ENCODE data around the gene CHRNB2. TPM values are rescaled to one million over a fixed set of nuclear protein-coding genes. Genes with fewer than 3 reads are reported as not detected.

Gene CHRNB2, protein sequence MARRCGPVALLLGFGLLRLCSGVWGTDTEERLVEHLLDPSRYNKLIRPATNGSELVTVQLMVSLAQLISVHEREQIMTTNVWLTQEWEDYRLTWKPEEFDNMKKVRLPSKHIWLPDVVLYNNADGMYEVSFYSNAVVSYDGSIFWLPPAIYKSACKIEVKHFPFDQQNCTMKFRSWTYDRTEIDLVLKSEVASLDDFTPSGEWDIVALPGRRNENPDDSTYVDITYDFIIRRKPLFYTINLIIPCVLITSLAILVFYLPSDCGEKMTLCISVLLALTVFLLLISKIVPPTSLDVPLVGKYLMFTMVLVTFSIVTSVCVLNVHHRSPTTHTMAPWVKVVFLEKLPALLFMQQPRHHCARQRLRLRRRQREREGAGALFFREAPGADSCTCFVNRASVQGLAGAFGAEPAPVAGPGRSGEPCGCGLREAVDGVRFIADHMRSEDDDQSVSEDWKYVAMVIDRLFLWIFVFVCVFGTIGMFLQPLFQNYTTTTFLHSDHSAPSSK
- total RNA-seq (ENCODE audit: low replicate concordance) = 4.2 and 4.6 TPM in 2 replicates
- long read RNA-seq = 0 reads

DNA sequence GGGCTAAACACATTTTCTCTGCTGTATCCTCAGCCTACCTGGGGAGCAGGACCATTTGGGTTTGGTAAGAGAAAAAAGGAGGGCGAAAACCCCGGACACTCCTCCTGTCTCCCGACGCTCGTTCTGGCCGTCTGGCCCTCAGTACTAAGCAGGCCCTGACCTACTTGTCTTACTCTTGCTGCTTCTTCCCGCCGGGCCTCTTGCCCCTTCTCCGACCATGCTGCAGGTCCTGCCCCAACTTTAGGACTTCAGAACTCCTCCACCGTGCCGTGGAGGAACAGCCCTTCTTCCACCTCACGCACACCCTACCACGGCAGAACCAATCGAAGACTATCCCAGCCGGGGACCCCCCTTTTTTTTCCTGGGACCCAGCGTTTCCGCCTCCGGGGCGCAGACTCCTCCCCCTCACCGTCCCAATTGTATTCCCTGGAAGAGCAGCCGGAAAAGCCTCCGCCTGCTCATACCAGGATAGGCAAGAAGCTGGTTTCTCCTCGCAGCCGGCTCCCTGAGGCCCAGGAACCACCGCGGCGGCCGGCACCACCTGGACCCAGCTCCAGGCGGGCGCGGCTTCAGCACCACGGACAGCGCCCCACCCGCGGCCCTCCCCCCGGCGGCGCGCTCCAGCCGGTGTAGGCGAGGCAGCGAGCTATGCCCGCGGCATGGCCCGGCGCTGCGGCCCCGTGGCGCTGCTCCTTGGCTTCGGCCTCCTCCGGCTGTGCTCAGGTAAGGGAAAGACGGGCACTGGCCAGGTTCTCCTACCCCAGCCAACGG is at the start of gene CHRNB2:
Gene CHRNB2, plus strand, starts transcription at position 393 of the 771 bp plus-strand sequence. Its CDS starts 267 bp downstream, at position 660.
- H3K36me3 Mint-ChIP-seq = no peaks in the 10 kb centered on the region
- TF ChIP-seq, protein P1, sequence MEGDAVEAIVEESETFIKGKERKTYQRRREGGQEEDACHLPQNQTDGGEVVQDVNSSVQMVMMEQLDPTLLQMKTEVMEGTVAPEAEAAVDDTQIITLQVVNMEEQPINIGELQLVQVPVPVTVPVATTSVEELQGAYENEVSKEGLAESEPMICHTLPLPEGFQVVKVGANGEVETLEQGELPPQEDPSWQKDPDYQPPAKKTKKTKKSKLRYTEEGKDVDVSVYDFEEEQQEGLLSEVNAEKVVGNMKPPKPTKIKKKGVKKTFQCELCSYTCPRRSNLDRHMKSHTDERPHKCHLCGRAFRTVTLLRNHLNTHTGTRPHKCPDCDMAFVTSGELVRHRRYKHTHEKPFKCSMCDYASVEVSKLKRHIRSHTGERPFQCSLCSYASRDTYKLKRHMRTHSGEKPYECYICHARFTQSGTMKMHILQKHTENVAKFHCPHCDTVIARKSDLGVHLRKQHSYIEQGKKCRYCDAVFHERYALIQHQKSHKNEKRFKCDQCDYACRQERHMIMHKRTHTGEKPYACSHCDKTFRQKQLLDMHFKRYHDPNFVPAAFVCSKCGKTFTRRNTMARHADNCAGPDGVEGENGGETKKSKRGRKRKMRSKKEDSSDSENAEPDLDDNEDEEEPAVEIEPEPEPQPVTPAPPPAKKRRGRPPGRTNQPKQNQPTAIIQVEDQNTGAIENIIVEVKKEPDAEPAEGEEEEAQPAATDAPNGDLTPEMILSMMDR (conservative IDR thresholded peaks at IDR 0.05) = no peak
- H3K27ac Mint-ChIP-seq = peak within 1 kb of the TSS; percentile 34
- no peaks in the 10 kb centered on the region for H3K9me3 Mint-ChIP-seq
- H3K4me3 Mint-ChIP-seq = peak within 1 kb of the TSS; percentile 82
- peaks cover 5% of the 10 kb centered on the region for H3K4me1 Mint-ChIP-seq (ENCODE audit: unreplicated experiment)
- peak; percentile 86 for DNase-seq (ENCODE audit: extremely low spot score, unreplicated experiment)
- H3K27me3 Mint-ChIP-seq = peaks cover 59% of the 10 kb centered on the region

- Mint-ChIP-seq H3K4me3 (no peak overlapping the region), H3K36me3 (no peaks in the 10 kb centered on the region), H3K27ac (no peak overlapping the region), H3K4me1 (ENCODE audit: unreplicated experiment) (peaks cover 6% of the 10 kb centered on the region), H3K9me3 (no peaks in the 10 kb centered on the region), H3K27me3 (peaks cover 44% of the 10 kb centered on the region)
- DNase-seq (ENCODE audit: extremely low spot score, unreplicated experiment) = no peak
- TF ChIP-seq, protein P1 (conservative IDR thresholded peaks at IDR 0.05) = no peak
Measured at GRCh38 chr1:154519591-154519991, 48.0 kb upstream of the CHRNB2 start.

DNA sequence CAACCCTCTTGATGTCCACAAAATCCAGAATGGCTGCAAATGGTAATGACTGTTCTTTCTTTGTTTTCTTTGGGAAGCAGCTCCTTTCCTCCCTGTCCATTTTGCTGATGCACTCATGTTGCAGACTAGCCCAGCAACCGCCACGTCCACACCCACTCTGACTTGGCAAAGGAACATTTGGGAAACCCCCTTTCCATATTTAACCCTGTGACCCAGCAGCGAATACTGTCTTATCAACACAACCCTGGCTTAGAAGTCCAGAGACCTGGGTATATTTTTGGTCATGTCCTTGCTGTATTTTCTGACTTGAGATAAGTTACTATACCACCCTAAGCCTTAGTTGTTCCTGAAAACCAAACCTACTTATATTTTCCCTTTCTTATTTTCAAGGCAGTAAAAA is 47.2 kb upstream of the CHRNB2 start:
- Mint-ChIP-seq H3K27ac (no peak overlapping the region), H3K4me3 (no peak overlapping the region), H3K9me3 (no peaks in the 10 kb centered on the region), H3K36me3 (no peaks in the 10 kb centered on the region), H3K4me1 (ENCODE audit: unreplicated experiment) (peaks cover 6% of the 10 kb centered on the region), H3K27me3 (peaks cover 41% of the 10 kb centered on the region)
- TF ChIP-seq, protein P1 (conservative IDR thresholded peaks at IDR 0.05) = no peak
- no peak for DNase-seq (ENCODE audit: extremely low spot score, unreplicated experiment)

DNA sequence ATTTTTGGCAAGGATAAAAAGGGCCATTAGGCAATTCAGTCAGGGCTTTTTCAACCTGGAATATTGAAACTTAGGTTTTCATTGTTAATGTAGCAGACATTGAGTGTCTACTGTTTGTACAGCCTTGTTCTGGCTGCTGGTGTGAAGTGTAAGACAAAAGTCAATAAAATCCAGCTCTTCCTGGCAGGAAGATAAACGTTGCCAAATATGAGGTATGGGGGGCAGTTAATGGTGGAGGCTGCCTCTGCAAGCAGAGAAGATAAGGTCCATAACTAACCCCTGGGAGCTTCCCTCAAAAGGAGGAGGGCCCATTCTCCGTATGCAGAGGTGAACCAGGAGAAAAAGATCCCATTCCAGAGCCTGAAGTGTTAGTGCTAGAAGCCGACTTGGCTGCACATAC is 45.9 kb upstream of the CHRNB2 start:
- no peaks in the 10 kb centered on the region for H3K36me3 Mint-ChIP-seq
- peaks cover 30% of the 10 kb centered on the region for H3K27me3 Mint-ChIP-seq
- H3K27ac Mint-ChIP-seq = no peak overlapping the region
- DNase-seq (ENCODE audit: extremely low spot score, unreplicated experiment) = no peak
- H3K4me3 Mint-ChIP-seq = no peak overlapping the region
- H3K9me3 Mint-ChIP-seq = no peaks in the 10 kb centered on the region
- TF ChIP-seq, protein P1 (conservative IDR thresholded peaks at IDR 0.05) = no peak
- peaks cover 6% of the 10 kb centered on the region for H3K4me1 Mint-ChIP-seq (ENCODE audit: unreplicated experiment)

GRCh38 chr1:154524881-154525280 is 42.7 kb upstream of the CHRNB2 start:
- no peak for DNase-seq (ENCODE audit: extremely low spot score, unreplicated experiment)
- H3K4me1 Mint-ChIP-seq (ENCODE audit: unreplicated experiment) = peaks cover 6% of the 10 kb centered on the region

More at GRCh38 chr1:154524881-154525280, 42.7 kb upstream of the CHRNB2 start:
- Mint-ChIP-seq H3K36me3 (no peaks in the 10 kb centered on the region), H3K9me3 (no peaks in the 10 kb centered on the region), H3K4me3 (no peak overlapping the region), H3K27ac (no peak overlapping the region), H3K27me3 (peaks cover 15% of the 10 kb centered on the region)
- TF ChIP-seq, protein P1 (conservative IDR thresholded peaks at IDR 0.05) = no peak
